Sigmoid colon (tissue), 3 donors: Measurements from ENCODE around the gene ECT2L.

Experiments used
- POLR2A ChIP-seq, 2 donors: fragments of 450-650 bp; IDR thresholded peaks; one replicate each; pipeline ENCODE4 v1.6.1; 2016; ENCODE audit warnings: antibody characterized with exemption in 2 of 2, mild to moderate bottlenecking in 2 of 2, moderate library complexity in 2 of 2
- TF ChIP-seq, protein P1 (sequence below), 4 experiments: fragments of 450-650 bp in 3 of 4; fragments of 200-600 bp in 1 of 4; IDR thresholded peaks; one replicate each; pipeline ENCODE4 v1.5.1; 2016 to 2019; ENCODE audit warnings: antibody characterized with exemption in 4 of 4, mild to moderate bottlenecking in 3 of 4, moderate library complexity in 2 of 4

- TF ChIP-seq, protein P1, sequence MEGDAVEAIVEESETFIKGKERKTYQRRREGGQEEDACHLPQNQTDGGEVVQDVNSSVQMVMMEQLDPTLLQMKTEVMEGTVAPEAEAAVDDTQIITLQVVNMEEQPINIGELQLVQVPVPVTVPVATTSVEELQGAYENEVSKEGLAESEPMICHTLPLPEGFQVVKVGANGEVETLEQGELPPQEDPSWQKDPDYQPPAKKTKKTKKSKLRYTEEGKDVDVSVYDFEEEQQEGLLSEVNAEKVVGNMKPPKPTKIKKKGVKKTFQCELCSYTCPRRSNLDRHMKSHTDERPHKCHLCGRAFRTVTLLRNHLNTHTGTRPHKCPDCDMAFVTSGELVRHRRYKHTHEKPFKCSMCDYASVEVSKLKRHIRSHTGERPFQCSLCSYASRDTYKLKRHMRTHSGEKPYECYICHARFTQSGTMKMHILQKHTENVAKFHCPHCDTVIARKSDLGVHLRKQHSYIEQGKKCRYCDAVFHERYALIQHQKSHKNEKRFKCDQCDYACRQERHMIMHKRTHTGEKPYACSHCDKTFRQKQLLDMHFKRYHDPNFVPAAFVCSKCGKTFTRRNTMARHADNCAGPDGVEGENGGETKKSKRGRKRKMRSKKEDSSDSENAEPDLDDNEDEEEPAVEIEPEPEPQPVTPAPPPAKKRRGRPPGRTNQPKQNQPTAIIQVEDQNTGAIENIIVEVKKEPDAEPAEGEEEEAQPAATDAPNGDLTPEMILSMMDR (IDR thresholded peaks at IDR 0.05), result no peak
- TF ChIP-seq POLR2A (IDR thresholded peaks at IDR 0.05), result no peak
Observed at GRCh38 chr6:138862456-138862855, 66.6 kb downstream of the ECT2L start.
